ENCODE results near the gene HSPA1L.

HSPA1L gene

DNA sequence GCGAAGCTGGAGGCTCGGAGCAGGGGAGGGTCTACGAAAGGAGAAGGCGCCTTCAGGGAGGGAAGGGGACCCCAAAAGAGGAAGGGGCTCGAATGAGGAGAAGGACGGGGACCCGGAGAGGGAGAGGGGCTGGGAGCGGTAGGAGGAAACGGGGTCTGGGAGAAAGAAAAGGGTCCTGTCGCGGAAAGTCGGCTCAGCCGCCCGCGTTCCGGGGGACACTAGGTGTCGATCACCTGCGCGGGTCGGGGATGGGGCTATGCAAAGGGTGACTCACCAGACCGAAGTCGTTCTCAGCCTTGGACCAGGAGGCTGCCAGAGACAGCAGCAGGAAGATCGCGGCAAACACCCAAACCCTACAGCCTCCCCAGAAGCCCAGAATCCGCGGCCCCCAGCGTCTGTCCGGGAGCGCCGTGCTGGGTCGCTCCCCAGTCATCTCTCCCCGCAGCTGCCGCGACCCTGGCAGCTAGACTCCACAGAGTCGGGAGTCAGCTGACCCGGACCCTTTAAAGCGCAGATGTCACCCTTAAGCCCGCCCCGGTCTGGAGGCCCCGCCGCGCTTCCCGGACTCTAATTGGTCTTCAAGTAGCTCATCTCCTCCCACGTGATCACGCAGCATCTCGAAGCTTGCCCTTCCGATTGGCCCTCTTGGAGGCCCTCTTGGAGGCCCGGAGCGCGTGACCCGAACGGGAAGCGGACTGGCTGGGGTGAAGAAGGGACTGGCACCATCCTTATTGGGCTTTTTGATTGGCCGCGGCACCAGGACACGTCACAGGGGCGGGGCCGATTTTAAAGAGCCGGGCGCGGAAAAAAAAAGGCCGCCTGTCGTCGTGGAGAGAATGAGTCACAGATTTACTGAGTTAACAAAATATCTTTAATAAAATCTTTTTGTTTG lies 47.5 kb upstream of the HSPA1L start, which contains the start of gene NEU1 (continued):
- TF ChIP-seq, protein P1, sequence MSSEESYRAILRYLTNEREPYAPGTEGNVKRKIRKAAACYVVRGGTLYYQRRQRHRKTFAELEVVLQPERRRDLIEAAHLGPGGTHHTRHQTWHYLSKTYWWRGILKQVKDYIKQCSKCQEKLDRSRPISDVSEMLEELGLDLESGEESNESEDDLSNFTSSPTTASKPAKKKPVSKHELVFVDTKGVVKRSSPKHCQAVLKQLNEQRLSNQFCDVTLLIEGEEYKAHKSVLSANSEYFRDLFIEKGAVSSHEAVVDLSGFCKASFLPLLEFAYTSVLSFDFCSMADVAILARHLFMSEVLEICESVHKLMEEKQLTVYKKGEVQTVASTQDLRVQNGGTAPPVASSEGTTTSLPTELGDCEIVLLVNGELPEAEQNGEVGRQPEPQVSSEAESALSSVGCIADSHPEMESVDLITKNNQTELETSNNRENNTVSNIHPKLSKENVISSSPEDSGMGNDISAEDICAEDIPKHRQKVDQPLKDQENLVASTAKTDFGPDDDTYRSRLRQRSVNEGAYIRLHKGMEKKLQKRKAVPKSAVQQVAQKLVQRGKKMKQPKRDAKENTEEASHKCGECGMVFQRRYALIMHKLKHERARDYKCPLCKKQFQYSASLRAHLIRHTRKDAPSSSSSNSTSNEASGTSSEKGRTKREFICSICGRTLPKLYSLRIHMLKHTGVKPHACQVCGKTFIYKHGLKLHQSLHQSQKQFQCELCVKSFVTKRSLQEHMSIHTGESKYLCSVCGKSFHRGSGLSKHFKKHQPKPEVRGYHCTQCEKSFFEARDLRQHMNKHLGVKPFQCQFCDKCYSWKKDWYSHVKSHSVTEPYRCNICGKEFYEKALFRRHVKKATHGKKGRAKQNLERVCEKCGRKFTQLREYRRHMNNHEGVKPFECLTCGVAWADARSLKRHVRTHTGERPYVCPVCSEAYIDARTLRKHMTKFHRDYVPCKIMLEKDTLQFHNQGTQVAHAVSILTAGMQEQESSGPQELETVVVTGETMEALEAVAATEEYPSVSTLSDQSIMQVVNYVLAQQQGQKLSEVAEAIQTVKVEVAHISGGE (tag by site-specific recombination; conservative IDR thresholded peaks at IDR 0.05; ENCODE audit: low read depth): no peak; the same call in 1 of the 2 replicates
- no peak for TF ChIP-seq ZBTB8A (tag by site-specific recombination; IDR thresholded peaks at IDR 0.05)
- TF ChIP-seq ZNF596 (tag by site-specific recombination; IDR thresholded peaks at IDR 0.05): no peak
- no peak for TF ChIP-seq ZNF701 (tag by site-specific recombination; IDR thresholded peaks at IDR 0.05)
- no peak for TF ChIP-seq KLF8 (tag by site-specific recombination; IDR thresholded peaks at IDR 0.05)
- TF ChIP-seq, protein P2, sequence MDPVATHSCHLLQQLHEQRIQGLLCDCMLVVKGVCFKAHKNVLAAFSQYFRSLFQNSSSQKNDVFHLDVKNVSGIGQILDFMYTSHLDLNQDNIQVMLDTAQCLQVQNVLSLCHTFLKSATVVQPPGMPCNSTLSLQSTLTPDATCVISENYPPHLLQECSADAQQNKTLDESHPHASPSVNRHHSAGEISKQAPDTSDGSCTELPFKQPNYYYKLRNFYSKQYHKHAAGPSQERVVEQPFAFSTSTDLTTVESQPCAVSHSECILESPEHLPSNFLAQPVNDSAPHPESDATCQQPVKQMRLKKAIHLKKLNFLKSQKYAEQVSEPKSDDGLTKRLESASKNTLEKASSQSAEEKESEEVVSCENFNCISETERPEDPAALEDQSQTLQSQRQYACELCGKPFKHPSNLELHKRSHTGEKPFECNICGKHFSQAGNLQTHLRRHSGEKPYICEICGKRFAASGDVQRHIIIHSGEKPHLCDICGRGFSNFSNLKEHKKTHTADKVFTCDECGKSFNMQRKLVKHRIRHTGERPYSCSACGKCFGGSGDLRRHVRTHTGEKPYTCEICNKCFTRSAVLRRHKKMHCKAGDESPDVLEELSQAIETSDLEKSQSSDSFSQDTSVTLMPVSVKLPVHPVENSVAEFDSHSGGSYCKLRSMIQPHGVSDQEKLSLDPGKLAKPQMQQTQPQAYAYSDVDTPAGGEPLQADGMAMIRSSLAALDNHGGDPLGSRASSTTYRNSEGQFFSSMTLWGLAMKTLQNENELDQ (tag by site-specific recombination; IDR thresholded peaks at IDR 0.05; ENCODE audit: low read depth): no peak
- peak; percentile 68; the same call in 1 of the 2 replicates for TF ChIP-seq ZNF24 (tag by site-specific recombination; IDR thresholded peaks at IDR 0.05)
- peak; percentile 76 for TF ChIP-seq ZFP69B (tag by site-specific recombination; IDR thresholded peaks at IDR 0.05)
- no peak for TF ChIP-seq ZNF544 (tag by site-specific recombination; IDR thresholded peaks at IDR 0.05)
- TF ChIP-seq ZNF138 (tag by site-specific recombination; IDR thresholded peaks at IDR 0.05; ENCODE audit: borderline replicate concordance): no peak
- no peak for TF ChIP-seq ZBTB20 (tag by site-specific recombination; IDR thresholded peaks at IDR 0.05)
- TF ChIP-seq ZSCAN23 (tag by site-specific recombination; IDR thresholded peaks at IDR 0.05): no peak; the same call in 1 of the 2 replicates
- no peak for TF ChIP-seq ZSCAN18 (tag by site-specific recombination; IDR thresholded peaks at IDR 0.05)
- TF ChIP-seq ZNF221 (tag by site-specific recombination; IDR thresholded peaks at IDR 0.05; ENCODE audit: borderline replicate concordance): no peak
- no peak for TF ChIP-seq TCF7L2 (IDR thresholded peaks at IDR 0.05; ENCODE audit: borderline replicate concordance, low read depth, low read length)
- TF ChIP-seq, protein P3, sequence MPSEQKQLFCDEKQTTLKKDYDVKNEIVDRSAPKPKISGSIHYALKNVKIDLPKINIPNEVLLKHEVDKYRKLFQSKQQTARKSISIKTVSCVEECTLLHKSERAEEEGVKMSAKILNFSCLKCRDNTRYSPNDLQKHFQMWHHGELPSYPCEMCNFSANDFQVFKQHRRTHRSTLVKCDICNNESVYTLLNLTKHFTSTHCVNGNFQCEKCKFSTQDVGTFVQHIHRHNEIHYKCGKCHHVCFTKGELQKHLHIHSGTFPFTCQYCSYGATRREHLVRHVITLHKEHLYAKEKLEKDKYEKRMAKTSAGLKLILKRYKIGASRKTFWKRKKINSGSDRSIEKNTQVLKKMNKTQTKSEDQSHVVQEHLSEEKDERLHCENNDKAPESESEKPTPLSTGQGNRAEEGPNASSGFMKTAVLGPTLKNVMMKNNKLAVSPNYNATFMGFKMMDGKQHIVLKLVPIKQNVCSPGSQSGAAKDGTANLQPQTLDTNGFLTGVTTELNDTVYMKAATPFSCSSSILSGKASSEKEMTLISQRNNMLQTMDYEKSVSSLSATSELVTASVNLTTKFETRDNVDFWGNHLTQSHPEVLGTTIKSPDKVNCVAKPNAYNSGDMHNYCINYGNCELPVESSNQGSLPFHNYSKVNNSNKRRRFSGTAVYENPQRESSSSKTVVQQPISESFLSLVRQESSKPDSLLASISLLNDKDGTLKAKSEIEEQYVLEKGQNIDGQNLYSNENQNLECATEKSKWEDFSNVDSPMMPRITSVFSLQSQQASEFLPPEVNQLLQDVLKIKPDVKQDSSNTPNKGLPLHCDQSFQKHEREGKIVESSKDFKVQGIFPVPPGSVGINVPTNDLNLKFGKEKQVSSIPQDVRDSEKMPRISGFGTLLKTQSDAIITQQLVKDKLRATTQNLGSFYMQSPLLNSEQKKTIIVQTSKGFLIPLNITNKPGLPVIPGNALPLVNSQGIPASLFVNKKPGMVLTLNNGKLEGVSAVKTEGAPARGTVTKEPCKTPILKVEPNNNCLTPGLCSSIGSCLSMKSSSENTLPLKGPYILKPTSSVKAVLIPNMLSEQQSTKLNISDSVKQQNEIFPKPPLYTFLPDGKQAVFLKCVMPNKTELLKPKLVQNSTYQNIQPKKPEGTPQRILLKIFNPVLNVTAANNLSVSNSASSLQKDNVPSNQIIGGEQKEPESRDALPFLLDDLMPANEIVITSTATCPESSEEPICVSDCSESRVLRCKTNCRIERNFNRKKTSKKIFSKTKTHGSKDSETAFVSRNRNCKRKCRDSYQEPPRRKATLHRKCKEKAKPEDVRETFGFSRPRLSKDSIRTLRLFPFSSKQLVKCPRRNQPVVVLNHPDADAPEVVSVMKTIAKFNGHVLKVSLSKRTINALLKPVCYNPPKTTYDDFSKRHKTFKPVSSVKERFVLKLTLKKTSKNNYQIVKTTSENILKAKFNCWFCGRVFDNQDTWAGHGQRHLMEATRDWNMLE (tag by site-specific recombination; conservative IDR thresholded peaks at IDR 0.05; ENCODE audit: low read depth): no peak
- TF ChIP-seq BCL11A (tag by site-specific recombination; IDR thresholded peaks at IDR 0.05; ENCODE audit: low read depth): no peak
- TF ChIP-seq ZNF610 (tag by site-specific recombination; IDR thresholded peaks at IDR 0.05; ENCODE audit: borderline replicate concordance): peak; percentile 72; the same call in 1 of the 2 replicates
- TF ChIP-seq ZNF621 (tag by site-specific recombination; IDR thresholded peaks at IDR 0.05): no peak
- TF ChIP-seq ZNF433 (tag by site-specific recombination; IDR thresholded peaks at IDR 0.05; ENCODE audit: low read depth): no peak
- TF ChIP-seq ZNF174 (tag by site-specific recombination; IDR thresholded peaks at IDR 0.05): no peak
- TF ChIP-seq, protein P4, sequence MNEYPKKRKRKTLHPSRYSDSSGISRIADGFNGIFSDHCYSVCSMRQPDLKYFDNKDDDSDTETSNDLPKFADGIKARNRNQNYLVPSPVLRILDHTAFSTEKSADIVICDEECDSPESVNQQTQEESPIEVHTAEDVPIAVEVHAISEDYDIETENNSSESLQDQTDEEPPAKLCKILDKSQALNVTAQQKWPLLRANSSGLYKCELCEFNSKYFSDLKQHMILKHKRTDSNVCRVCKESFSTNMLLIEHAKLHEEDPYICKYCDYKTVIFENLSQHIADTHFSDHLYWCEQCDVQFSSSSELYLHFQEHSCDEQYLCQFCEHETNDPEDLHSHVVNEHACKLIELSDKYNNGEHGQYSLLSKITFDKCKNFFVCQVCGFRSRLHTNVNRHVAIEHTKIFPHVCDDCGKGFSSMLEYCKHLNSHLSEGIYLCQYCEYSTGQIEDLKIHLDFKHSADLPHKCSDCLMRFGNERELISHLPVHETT (tag by site-specific recombination; IDR thresholded peaks at IDR 0.05): 0 out of 2 replicates have a peak, but pooled peaks have one; percentile 42

All from HEK293 (cell line).